Endothelial cell of umbilical vein (primary cell): ENCODE measurements around the gene TTF2. TPM values are rescaled to one million over a fixed set of nuclear protein-coding genes. Genes with fewer than 3 reads are reported as not detected.

ENCODE experiments used
- BruUV-seq: library from RNA; stranded (reverse); fragments of 400-500 nt; replicated peaks from 2 replicates; lab custom pipeline; 2021; lab: Mats Ljungman, UMichigan
- CTCF ChIA-PET: fragments of 300-600, 350-600 bp; sonication (Branson Sonifier 250); formaldehyde crosslinking; loops from one replicate; lab custom pipeline; 2021; ENCODE audit warnings: antibody characterized with exemption, inconsistent platforms; lab: Charles Lee
- POLR2A ChIA-PET: fragments of 300-600, 350-600 bp; sonication (Branson Sonifier 250); formaldehyde crosslinking; loops from one replicate; lab custom pipeline; 2021; ENCODE audit warnings: antibody characterized with exemption, inconsistent platforms; lab: Charles Lee
- DNase-seq: peaks from one replicate; pipeline ENCODE4 v3.0.0-alpha.2; 2011; ENCODE audit warnings: low read depth, low spot score
- FAIRE-seq: peaks from 2 replicates; lab custom pipeline; 2011; peaks lifted over from hg19 to GRCh38; lab: Jason Lieb, UNC
- H2AFZ ChIP-seq: 2 replicates; pipeline ENCODE4 v1.6.0; 2012; ENCODE audit warnings: low read depth, low read length, control low read depth, inconsistent platforms
- H3K27ac ChIP-seq: 2 replicates; pipeline ENCODE4 v1.5.1; 2011; ENCODE audit warnings: low read depth, mild to moderate bottlenecking, control low read depth, low read length, moderate library complexity; ENCODE audit not compliant: insufficient read depth
- H3K27me3 ChIP-seq, 2 experiments: 2 replicates each; pipeline versions ENCODE4 v1.6.0 to v1.6.1; 2011; ENCODE audit warnings: low read length in 2 of 2, mixed read lengths in 1 of 2; ENCODE audit not compliant: control insufficient read depth in 2 of 2, insufficient read depth in 2 of 2
- H3K36me3 ChIP-seq, 2 experiments: 2 replicates in 1 of 2; 3 replicates in 1 of 2; pipeline ENCODE4 v1.5.1; 2011; ENCODE audit warnings: low read length in 2 of 2, mild to moderate bottlenecking in 1 of 2, moderate library complexity in 1 of 2; ENCODE audit not compliant: control insufficient read depth in 2 of 2, insufficient read depth in 2 of 2; ENCODE audit errors: extremely low read depth in 1 of 2
- H3K4me1 ChIP-seq: 3 replicates; pipeline ENCODE4 v1.5.1; 2011; ENCODE audit warnings: mild to moderate bottlenecking, low read length; ENCODE audit not compliant: control insufficient read depth, insufficient read depth; ENCODE audit errors: extremely low read depth
- H3K4me2 ChIP-seq: 2 replicates; pipeline ENCODE4 v1.6.1; 2011; ENCODE audit warnings: low read length, control low read depth, mixed read lengths; ENCODE audit not compliant: insufficient read depth
- H3K4me3 ChIP-seq, 3 experiments: fragments of 200-600 bp in 1 of 3; sonication (generic), shearing (Covaris generic) in 1 of 3; replicated peaks in 1 of 3; 2 replicates each; pipeline ENCODE4 v1.5.1; 2011 to 2016; ENCODE audit warnings: control low read depth in 3 of 3, low read length in 3 of 3, mild to moderate bottlenecking in 2 of 3, inconsistent platforms in 1 of 3, low read depth in 1 of 3, moderate library complexity in 1 of 3; ENCODE audit not compliant: insufficient read depth in 1 of 3
- H3K79me2 ChIP-seq: 2 replicates; pipeline ENCODE4 v1.6.0; 2012; ENCODE audit warnings: low read length, inconsistent platforms; ENCODE audit not compliant: control insufficient read depth, insufficient read depth
- H3K9ac ChIP-seq: replicated peaks from 2 replicates; pipeline ENCODE3; 2011; ENCODE audit warnings: low read length, control low read depth; ENCODE audit not compliant: insufficient read depth; ENCODE audit errors: extremely low read depth
- H3K9me1 ChIP-seq: replicated peaks from 3 replicates; pipeline ENCODE4 v1.6.0; 2011; ENCODE audit warnings: mild to moderate bottlenecking, low read length; ENCODE audit not compliant: control insufficient read depth, insufficient read depth; ENCODE audit errors: extremely low read depth
- H3K9me3 ChIP-seq: replicated peaks from 2 replicates; pipeline ENCODE4 v1.5.1; 2012; ENCODE audit warnings: low read length, inconsistent platforms; ENCODE audit not compliant: control insufficient read depth, insufficient read depth
- H4K20me1 ChIP-seq: replicated peaks from 2 replicates; pipeline ENCODE3; 2011; ENCODE audit warnings: mild to moderate bottlenecking, low read length; ENCODE audit not compliant: control insufficient read depth, insufficient read depth; ENCODE audit errors: extremely low read depth
- FOS ChIP-seq: IDR thresholded peaks from 2 replicates; pipeline ENCODE4 v1.6.1; 2011; ENCODE audit warnings: mild to moderate bottlenecking, low read length, moderate library complexity, borderline replicate concordance; ENCODE audit not compliant: insufficient read depth
- GATA2 ChIP-seq: IDR thresholded peaks from 2 replicates; pipeline ENCODE4 v1.7.0; 2011; ENCODE audit warnings: low read depth, mild to moderate bottlenecking, moderate library complexity, mixed read lengths, low read length; ENCODE audit not compliant: insufficient read length, insufficient read depth
- JUN ChIP-seq: IDR thresholded peaks from 2 replicates; pipeline ENCODE4 v1.6.1; 2011; ENCODE audit warnings: borderline replicate concordance, low read depth; ENCODE audit not compliant: insufficient read length, insufficient read depth
- dilution Hi-C: fragments of 300-500 bp; cut with MboI; formaldehyde crosslinking; loops from one replicate; pipeline ENCODE4 v1.15.0; 2019; ENCODE audit warnings: low sequenced_read_pairs; ENCODE audit not compliant: extremely low pct_ligation_motif_present
- intact Hi-C: fragments of 100-400 bp; cut with micrococcal nuclease; formaldehyde crosslinking; loops from one replicate; pipeline ENCODE4 v1.10.0; 2022
- polyA plus RNA-seq, 4 experiments: library from polyadenylated mRNA; depleted of rRNA in 3 of 4; stranded (reverse) in 3 of 4; unstranded in 1 of 4; fragments of >200 nt; gene quantifications; 2 replicates each; pipeline versions ENCODE4 v1.2.1 to v1.2.3, GENCODE V29; 2011 to 2012; ENCODE audit warnings: missing spikeins in 1 of 4
- total RNA-seq: library from RNA; stranded (reverse); gene quantifications from 2 replicates; pipeline ENCODE4 v1.2.3, GENCODE V29; 2021
- TF ChIP-seq, protein P1 (sequence below), 2 donors: IDR thresholded peaks; 1 replicate in 1 of 2; 2 replicates in 1 of 2; pipeline ENCODE4 v1.5.1; 2011; ENCODE audit warnings: low read length in 2 of 2, mild to moderate bottlenecking in 2 of 2, moderate library complexity in 2 of 2, control low read depth in 1 of 2, inconsistent platforms in 1 of 2, low read depth in 1 of 2; ENCODE audit not compliant: insufficient read depth in 1 of 2; ENCODE audit errors: extremely low read depth in 1 of 2

The TTF2 gene
- total and polyA plus RNA-seq, 2 donors (not counting 3 experiments of a cell fraction or from before 2014, with no cell fraction given) = 8.8 to 44.4 TPM

- TF ChIP-seq JUN (no peak), GATA2 (no peak), FOS (no peak)
- TF ChIP-seq, protein P1, sequence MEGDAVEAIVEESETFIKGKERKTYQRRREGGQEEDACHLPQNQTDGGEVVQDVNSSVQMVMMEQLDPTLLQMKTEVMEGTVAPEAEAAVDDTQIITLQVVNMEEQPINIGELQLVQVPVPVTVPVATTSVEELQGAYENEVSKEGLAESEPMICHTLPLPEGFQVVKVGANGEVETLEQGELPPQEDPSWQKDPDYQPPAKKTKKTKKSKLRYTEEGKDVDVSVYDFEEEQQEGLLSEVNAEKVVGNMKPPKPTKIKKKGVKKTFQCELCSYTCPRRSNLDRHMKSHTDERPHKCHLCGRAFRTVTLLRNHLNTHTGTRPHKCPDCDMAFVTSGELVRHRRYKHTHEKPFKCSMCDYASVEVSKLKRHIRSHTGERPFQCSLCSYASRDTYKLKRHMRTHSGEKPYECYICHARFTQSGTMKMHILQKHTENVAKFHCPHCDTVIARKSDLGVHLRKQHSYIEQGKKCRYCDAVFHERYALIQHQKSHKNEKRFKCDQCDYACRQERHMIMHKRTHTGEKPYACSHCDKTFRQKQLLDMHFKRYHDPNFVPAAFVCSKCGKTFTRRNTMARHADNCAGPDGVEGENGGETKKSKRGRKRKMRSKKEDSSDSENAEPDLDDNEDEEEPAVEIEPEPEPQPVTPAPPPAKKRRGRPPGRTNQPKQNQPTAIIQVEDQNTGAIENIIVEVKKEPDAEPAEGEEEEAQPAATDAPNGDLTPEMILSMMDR (IDR thresholded peaks at IDR 0.05; ENCODE audit: extremely low read depth in 1 of 2, insufficient read depth in 1 of 2, low read depth in 1 of 2, low read length in 2 of 2) = peak; percentile 36 to 37
- H3K27ac ChIP-seq = no peak overlapping the region
- CTCF ChIA-PET = interaction anchor here (0.6 to 5.0 kb wide), 44 partner anchors 9 to 990 kb away, joined by 3 to 490 read pairs (median 4); partner anchors contain the start of gene TTF2
- H3K4me2 ChIP-seq = no peak overlapping the region
- FAIRE-seq (peak; percentile 57), DNase-seq (peak; percentile 68)
- dilution Hi-C loops (no loop called here), intact Hi-C loops (loop anchor here (1.0 to 10.0 kb wide), 5 partner anchors 60 to 626 kb away; no protein-coding TSS in a partner anchor)
- H4K20me1 ChIP-seq = no peaks in the 10 kb centered on the region
- no peaks in the 10 kb centered on the region for H3K9me3 ChIP-seq
- no peaks in the 10 kb centered on the region for H3K79me2 ChIP-seq
- no peak overlapping the region for H3K4me3 ChIP-seq
- H3K9ac ChIP-seq = no peak overlapping the region
- H3K27me3 ChIP-seq = peaks cover 11 to 25% of the 10 kb centered on the region in 2 experiments
- no peaks in the 10 kb centered on the region for H3K4me1 ChIP-seq
- H3K9me1 ChIP-seq = no peaks in the 10 kb centered on the region
- peak overlapping the region; percentile 41 for H2AFZ ChIP-seq
- no peaks in the 10 kb centered on the region for H3K36me3 ChIP-seq
- POLR2A ChIA-PET = interaction anchor here (1.2 kb wide), 2 partner anchors 61 to 69 kb away, joined by 5 read pairs; partner anchors contain the start of gene TTF2
- BruUV-seq = no TSS peak
Observed at GRCh38 chr1:117128323-117129079, 68.4 kb downstream of the TTF2 start.
